Right renal cortex interstitium (tissue), 3 donors: ENCODE measurements around the gene SCAMP2. TPM values are rescaled to one million over a fixed set of nuclear protein-coding genes. Genes with fewer than 3 reads are reported as not detected.

ENCODE experiments used
- DNase-seq, 3 donors: peaks; one replicate each; pipeline ENCODE4 v3.0.0-alpha.2; 2013; ENCODE audit warnings: low read depth in 3 of 3, low spot score in 2 of 3
- polyA plus RNA-seq, 3 donors: library from polyadenylated mRNA; unstranded; fragments of 120-200 nt; gene quantifications; one replicate each; pipeline ENCODE4 v1.2.1, GENCODE V29; 2013; ENCODE audit not compliant: insufficient read length in 3 of 3

Gene SCAMP2
- polyA plus RNA-seq, 3 donors = 63.1 to 75.9 (median 69.4) TPM

DNA sequence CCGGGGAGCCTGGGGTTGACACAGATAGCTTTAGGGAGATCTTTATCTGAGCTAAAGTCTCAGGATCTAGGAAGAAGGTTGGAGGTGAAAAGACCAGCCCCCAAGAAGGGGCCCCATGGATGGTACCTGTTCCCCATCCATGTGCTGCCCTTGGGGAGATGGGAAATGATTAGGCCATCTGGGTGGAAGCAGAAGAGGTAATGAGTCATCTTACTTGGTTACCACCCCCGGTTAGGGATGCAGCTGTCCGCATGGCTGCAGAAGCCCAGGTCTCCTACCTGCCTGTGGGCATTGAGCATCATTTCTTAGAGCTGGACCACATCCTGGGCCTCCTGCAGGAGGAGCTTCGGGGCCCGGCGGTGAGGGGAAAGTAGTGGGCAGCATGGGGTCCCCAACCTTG is 49.8 kb downstream of the SCAMP2 start:
- no peak for DNase-seq

DNA sequence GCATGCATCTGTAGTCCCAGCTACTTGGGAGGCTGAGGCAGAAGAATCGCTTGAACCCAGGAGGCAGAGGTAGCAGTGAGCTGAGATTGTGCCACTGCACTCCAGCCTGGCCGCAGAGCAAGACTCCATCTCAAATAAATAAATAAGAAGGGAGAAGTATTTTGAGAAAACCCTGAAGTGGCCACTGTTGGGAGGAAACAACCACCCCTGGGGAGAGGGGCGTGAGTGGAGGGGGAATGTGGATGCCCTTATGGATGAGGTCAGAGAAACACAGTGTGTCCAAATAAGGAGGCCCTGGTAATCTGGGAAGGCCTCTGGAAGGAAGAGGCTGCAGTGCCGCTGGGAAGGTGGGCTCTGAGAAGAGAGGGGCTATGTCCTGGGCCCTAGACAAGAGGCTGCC is 50.9 kb downstream of the SCAMP2 start:
- DNase-seq = no peak

DNA sequence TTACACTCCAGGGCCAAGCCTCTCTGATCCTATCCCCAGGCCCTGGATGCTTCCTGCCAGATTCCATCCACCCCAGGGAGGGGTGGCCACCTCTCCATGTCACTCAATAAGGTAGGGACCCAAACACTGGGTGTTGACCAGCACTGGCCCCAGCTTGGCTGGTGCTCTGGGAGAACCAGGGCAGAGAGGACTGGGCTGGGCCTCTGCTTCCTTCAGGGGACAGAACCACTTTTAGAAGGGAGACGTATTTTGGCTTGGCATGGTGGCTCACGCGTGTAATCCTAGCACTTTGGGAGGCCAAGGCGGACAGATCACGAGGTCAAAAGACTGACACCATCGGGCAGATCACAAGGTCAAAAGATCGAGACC is 51.4 kb downstream of the SCAMP2 start:
- no peak for DNase-seq

DNA sequence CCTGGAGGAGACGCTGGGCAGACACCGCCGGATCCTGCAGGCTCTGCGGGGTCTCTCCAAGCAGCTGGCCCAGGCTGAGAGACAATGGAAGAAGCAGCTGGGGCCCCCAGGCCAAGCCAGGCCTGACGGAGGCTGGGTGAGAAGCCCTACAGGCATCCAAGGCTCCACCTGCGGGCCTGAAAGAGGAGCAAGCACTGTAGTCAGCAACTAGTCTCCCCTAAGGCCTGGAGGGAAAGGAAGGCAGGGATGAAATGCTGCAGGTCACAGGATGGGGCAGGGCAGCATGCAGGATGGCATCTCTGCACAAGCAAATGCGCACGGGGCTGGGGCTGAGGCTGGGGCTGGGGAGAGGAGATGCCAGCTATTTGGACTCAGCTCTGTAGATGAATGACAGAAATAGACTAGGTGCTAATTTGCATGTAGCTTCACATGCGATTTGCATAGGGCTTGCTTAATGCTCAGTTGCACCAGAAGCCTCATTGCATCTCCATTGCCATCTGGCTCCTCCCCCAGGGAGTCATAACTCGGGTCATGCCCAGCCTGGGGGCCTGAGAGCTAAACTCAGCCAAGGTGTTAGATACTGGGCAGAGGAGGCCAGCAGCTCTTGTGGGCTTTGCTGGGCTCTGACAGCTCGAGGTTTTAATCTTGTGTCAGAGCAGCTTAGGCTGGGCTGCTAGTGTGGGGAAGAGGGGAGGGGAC is 51.9 kb downstream of the SCAMP2 start:
- no peak for DNase-seq

DNA sequence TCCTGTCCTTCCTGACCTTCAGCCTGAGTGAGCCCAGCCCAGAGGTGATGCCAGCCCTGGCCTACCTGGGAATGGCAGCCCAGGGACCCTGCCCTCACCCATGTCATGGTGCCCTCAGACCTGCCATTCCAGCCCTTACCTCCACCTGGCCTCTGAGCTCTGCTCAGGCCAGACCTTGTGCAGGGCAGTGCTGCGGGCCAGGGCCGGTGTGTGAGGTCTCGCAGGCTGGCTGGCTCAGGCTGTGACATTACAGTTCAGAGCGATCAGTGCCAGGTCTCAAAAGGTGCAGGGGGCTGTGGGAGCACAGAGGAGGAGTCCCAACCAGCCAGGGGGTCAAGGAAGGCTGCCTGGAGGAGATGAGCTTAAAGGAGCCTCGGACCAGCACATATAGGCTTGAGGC is 53.1 kb downstream of the SCAMP2 start:
- DNase-seq = no peak

DNA sequence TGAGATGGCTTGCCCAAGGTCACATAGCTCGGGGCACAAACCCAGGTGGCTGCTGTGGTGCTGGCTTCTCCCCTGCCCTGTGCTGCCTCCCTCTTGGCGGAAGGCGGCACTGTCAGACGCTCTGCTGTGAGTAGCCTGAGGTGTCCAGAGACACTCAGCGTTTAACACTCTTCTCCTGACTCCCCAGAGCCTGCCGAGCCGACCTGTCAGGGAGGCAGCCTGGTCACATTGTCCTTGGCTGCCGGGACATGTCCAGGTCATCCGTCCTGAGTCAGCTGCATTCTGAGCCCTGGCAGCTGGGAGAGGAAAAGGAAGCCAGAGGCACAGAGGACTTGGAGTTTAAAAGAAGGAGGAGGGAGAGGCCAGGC is 55.8 kb downstream of the SCAMP2 start:
- DNase-seq = no peak

DNA sequence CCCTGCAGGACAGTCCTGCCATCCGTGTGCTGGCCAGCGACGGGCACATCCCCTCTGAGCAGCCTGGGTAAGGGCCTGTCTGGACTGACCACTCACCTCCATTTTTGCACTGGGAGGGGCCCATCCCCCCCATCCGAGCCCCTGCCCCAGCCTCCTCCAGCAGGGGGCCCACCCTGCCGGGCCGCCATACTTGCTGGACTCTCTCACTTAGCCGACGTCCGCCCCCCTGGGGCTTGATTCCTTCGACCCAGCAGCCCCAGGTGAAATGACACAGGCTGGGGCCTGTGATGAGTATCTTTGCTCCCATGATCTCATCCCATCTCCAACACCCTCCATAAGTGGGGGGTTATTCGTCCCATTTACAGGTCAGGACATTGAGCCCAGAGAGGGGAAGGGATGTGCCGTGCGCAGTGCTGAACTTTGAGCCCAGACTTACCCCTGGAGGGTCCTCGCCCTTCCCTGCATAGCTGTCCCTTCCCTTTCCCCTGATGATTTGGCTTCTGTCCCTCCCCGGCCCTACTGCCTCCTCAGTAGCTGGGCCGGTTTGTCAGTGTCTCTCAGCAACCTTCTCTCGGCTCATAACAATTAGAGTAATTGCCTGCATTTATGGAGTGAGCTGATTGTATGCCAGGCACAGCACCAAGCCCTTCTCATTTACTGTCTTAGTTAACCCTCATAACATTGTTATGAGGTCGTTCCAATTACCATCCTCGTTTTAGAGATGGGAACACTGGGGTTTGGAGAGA is 56.4 kb downstream of the SCAMP2 start:
- no peak for DNase-seq

DNA sequence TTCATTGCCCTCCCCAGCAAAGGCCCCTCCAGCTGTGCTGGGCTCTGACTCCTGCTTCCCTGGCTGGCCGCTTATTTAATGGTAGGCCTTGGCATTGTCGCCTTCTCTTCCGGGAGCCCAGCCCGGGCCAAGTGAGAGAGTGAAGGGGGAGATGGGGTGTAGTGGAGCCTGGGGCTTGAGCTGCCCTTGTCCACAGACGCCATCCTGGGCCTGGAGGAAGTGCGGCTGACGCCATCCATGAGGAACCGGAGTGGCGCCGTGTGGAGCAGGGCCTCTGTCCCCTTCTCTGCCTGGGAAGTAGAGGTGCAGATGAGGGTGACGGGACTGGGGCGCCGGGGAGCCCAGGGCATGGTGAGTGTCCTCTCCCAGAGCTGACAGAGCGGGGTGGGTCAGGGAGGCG is 57.2 kb downstream of the SCAMP2 start:
- no peak for DNase-seq

DNA sequence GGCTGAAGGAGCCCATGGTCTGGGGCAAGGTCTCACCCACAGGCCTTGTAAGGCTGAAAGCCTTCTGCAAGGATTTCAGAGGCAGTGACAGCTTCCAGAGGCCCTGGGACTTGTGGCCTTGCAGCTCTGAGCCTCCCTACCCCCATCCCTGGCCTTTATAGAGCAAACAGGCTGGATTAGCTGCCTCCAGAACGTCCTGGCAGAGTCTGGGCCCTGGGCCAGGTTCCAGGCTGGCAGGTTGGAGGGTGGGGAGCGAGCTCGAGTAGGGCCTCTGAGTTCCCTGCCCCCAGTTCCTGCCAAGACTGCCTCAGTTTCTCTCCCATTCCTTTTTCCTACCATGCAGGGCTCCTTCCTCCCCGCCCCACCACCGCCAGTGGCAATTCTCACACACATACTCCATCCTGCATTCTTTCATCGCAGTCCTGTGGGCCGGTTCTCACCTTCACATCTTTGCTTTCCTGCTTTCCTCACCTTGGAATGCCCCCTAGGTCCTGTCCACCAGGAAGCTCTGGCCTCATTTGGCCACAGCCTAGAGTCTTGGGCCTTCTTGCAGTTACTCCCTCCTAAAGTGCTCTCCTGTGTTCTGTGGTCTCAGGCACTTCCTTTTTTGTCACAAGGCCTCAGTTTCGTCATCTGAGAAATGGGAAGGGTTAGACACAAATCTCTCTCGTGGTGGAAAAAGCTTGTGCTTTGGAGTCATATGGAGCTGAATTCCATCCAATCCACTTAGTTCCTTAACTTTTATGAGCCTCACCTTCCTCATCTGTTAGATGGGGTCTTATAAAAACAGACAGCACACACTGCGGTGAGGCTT is 57.8 kb downstream of the SCAMP2 start:
- DNase-seq = no peak

DNA sequence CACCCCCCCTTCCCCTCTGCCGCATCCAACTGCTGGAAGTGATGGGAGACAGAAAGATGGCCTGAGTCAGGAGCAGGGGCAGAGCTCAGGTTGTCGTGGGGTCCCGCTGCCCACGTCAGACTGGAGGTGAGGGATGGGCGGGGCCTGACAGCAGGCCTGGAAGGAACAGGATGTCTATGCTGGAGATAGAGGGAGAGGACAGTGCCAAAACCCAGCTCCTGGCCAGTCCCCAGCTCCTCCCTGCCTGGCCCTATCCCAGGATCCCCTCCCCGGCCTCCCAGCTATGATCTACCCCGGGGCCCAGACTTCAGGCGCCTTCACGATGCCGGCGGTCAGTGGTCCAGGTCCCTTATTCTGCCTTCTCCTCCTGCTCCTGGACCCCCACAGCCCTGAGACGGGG is 60.6 kb downstream of the SCAMP2 start, which contains the start of gene LMAN1L:
Gene LMAN1L (plus strand): TSS at position 303 of the 400 bp plus-strand sequence. CDS start 20 bp downstream, at position 323.
- no peak for DNase-seq

DNA sequence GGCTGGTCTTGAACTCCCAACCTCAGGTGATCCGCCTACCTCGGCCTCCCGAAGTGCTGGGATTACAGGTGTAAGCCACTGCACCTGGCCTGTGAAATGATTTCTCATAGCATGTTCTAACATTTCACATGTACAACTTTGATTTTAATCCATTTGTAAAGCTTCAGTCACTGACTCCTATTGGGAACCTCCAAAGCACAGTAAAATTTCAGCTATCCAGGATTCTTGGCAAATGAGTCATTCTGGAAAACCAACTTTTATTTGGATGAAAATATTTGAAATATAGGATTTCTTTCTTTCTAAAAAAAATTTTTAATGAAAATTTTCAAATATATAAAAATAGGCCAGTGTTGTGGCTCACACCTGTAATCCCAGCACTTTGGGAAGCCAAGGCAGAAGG is 63.2 kb downstream of the SCAMP2 start:
- DNase-seq = no peak

DNA sequence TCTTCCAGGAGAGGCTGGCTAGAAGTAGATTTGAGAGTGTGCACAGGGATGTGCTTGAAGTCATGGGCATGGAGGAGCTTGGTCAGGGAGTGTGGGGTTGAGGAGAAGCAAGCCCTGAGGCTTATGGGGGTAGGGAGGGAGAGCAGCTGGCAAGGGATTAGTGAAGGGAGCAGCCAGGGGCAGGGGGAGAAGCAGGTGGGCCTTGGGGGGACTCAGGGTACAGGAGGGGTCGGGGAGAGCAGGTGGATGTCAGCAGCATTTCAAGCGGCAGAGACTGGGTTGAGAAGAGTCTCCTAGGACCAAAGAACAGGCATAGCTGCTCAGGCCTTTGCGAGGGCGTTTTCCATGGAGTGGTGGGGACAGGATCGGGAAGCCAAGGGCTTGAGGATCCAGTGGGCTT is 63.9 kb downstream of the SCAMP2 start:
- no peak for DNase-seq

DNA sequence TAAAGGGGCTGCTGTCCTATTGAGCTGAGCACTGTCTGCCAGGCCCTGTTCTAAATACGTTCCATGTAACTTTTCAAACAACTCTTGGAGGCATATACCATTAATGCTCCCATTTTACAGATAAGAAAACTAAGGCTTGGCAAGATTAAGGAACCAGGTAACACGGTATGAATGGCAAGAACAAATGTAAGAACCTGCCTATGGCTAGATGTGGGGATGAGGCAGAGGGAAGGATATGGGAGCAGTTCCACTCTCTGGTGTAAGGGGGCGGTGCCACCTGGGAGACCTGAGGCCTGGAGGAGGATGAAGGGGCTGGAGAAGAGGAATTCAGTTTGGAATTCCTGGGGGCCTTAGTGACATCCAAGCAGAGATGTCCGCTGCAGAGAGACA is 64.3 kb downstream of the SCAMP2 start:
- no peak for DNase-seq

DNA sequence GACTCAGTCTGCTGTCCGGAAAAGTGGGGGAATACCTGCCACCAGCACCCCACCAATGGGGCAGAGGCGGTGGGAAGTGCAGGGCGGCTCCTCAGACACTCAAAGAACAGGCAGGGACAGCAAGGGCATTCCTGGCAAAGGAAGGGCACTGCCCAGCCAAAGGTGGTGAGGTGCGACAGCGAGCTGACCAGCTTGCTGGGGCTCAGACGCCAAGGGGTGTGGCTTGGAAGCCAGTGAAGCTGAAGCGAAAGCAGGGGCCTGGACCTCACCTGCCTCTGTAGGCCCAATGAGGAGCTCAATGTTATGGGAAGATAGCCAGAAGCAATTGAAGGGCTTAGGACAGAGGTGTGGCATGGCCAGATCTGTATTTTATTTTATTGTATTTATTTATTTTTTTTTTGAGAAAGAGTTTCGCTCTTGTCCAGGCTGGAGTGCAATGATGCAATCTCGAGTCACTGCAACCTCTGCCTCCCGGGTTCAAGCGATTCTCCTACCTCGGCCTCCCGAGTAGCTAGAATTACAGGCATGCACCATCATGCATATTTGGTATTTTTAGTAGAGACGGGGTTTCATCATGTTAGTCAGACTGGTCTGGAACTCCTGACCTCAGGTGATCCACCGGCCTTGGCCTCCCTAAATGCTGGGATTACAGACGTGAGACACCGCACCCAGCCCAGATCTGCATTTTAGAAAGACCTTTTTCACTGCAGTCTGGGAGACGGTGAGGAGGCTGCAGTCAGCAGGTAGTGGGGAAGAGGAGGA is 64.9 kb downstream of the SCAMP2 start:
- no peak for DNase-seq

DNA sequence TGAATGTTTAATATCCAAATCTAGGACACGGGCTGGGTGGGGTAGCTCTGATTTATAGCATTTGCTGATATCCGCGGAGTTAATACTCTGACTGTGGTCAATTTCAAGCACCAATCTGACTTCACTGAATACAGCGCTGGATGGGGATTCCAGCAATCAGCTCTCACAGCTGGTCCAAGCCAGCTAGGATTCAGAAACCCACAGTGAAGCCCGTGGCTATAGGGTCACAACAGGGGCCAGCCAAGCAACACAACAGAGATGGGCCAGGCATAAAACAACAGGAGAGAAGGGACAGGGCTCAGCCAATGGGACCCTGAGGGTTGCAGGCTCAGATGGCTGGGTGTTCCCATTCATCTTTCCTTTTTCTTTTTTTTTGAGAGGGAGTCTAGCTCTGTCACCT is 65.9 kb downstream of the SCAMP2 start:
- DNase-seq = no peak

DNA sequence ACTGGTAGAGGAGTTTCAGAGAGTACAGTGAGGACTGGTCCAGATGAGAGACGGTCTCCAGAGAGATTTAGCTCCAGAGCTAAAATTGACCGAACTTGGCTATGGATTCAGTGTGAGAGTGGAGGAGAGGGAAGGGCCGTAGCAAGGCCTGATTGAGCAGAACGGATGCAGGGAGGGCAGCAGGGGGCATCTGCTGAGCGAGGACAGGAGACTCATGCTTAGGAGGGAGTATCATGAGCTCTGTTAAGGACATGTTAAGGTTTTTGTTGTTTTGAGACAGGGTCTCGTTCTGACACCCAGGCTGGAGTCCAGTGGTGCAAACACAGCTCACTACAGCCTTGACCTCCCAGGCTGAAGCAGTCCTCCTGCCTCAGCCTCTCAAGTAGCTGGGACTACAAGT is 68.2 kb downstream of the SCAMP2 start:
- no peak for DNase-seq

DNA sequence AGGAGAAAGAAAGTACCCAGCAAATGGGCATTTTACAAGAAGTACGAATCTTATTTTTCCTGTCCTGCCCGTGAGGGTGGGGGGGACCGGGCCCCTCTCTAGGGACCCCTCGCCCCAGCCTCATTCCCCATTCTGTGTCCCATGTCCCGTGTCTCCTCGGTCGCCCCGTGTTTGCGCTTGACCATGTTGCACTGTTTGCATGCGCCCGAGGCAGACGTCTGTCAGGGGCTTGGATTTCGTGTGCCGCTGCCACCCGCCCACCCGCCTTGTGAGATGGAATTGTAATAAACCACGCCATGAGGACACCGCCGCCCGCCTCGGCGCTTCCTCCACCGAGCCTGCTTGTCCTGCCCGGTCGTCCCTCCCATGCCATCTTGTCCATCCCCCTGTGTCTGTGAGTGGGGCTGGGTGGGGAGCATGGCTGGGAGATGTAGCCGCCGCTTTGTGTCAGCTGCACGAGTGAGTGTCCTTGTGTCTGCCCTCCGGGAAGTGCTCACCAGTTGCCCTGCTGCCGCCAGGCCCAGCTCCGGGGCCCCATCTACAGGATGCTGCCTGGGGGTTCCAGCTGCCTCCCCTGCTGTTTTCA is 70.2 kb downstream of the SCAMP2 start:
- DNase-seq = no peak

DNA sequence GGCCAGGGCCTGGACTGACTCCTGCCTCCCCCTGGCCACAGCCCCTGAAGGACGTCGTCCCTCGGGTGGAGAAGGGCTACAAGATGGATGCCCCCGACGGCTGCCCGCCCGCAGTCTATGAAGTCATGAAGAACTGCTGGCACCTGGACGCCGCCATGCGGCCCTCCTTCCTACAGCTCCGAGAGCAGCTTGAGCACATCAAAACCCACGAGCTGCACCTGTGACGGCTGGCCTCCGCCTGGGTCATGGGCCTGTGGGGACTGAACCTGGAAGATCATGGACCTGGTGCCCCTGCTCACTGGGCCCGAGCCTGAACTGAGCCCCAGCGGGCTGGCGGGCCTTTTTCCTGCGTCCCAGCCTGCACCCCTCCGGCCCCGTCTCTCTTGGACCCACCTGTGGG is 70.9 kb downstream of the SCAMP2 start:
- no peak for DNase-seq

DNA sequence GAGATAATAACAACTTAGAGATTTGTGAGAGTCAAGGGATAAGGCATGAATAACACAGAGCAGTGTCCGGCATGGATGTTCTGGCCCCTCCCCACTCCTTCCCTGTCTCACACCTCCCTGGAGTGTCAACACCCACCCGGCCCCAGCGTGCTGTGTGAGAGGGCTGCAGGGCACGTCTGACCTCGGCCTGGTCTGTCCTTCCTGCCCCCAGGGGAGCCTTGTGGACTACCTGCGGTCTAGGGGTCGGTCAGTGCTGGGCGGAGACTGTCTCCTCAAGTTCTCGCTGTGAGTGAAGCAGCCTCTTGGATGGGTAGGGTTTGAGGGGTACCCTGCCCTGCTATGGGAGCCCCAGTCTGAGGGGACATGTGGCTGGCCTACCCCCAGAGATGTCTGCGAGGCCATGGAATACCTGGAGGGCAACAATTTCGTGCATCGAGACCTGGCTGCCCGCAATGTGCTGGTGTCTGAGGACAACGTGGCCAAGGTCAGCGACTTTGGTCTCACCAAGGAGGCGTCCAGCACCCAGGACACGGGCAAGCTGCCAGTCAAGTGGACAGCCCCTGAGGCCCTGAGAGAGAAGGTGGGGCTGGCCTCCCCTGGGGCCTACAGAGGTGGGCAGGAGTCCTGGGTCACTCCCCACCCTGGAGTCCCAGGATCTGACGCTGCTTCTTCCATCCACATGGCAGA is 71.7 kb downstream of the SCAMP2 start:
- no peak for DNase-seq

DNA sequence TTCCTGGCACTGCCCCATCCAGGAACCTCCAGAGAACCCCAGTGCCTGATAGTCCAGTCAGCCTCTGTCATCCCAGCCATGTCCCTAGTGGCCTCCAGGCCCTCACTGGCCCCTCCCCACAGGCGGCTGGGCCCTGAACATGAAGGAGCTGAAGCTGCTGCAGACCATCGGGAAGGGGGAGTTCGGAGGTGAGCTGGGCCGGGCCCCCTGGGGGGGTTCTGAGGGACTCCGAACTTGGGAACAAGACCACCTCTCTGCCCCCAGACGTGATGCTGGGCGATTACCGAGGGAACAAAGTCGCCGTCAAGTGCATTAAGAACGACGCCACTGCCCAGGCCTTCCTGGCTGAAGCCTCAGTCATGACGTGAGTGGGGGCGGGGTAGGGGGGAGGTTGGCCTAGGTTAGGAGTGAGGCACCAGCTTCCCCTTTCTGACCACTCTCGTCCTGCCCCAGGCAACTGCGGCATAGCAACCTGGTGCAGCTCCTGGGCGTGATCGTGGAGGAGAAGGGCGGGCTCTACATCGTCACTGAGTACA is 72.5 kb downstream of the SCAMP2 start:
- no peak for DNase-seq
